Brain microvascular endothelial cell (primary cell): ENCODE data around the gene SERBP1.
"Not testable (repeated sequence)": the region's sequence is repeated elsewhere in the genome, so short reads cannot be mapped to it uniquely, and the experiment has no call there.

Experiments
- DNase-seq: peaks from one replicate; pipeline ENCODE4 v3.0.0-alpha.2; 2020
- H3K27ac ChIP-seq: fragments of 250-450 bp; sonication (Bioruptor Pico); 2 replicates; pipeline ENCODE4 v1.5.1; 2020; ENCODE audit warnings: mild to moderate bottlenecking, moderate library complexity
- H3K27me3 ChIP-seq: fragments of 250-450 bp; sonication (Bioruptor Pico); replicated peaks from 2 replicates; pipeline ENCODE4 v1.5.1; 2020; ENCODE audit warnings: mild to moderate bottlenecking
- H3K36me3 ChIP-seq: fragments of 250-450 bp; sonication (Bioruptor Pico); replicated peaks from 2 replicates; pipeline ENCODE4 v1.5.1; 2020; ENCODE audit warnings: mild to moderate bottlenecking
- H3K4me3 ChIP-seq: 2 replicates; pipeline ENCODE4 v1.5.1; 2011; ENCODE audit warnings: low read depth, mild to moderate bottlenecking, control low read depth, low read length, moderate library complexity
- in situ Hi-C: cut with HindIII; loops from 2 replicates; pipeline ENCODE4 v1.10.0; 2017; ENCODE audit warnings: low sequenced_read_pairs, low pct_ligation_motif_present
- TF ChIP-seq, protein P1 (sequence below): IDR thresholded peaks from 2 replicates; pipeline ENCODE4 v1.5.1; 2011; ENCODE audit warnings: low read depth, mild to moderate bottlenecking, moderate library complexity, low read length, control low read depth, inconsistent platforms; ENCODE audit errors: missing control alignments

The SERBP1 gene

DNA sequence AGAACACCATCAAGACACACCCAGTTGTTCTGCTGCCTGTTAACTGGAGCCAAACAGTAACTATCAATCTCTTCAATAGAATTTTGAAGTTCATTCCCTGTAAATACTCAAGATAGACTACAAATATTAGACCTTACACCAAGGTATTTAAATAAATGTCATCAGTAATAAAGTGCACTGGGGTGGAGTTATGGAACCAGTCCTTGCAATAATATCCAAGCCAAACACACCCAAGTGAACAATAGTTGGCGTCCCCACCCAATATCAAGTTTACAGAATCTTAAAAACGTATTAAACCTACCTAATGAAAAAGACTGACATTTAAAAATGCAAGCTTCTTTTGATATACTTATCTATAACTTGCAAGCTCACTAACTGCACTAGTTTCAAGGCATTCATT, 2.7 kb downstream of the SERBP1 start:
- Histone ChIP-seq H3K36me3 (peaks cover 34% of the 10 kb centered on the region), H3K27ac (no peak overlapping the region), H3K4me3 (peak overlapping the region; percentile 86), H3K27me3 (no peaks in the 10 kb centered on the region)
- DNase-seq: no peak
- in situ Hi-C loops: no loop called here
- TF ChIP-seq, protein P1, sequence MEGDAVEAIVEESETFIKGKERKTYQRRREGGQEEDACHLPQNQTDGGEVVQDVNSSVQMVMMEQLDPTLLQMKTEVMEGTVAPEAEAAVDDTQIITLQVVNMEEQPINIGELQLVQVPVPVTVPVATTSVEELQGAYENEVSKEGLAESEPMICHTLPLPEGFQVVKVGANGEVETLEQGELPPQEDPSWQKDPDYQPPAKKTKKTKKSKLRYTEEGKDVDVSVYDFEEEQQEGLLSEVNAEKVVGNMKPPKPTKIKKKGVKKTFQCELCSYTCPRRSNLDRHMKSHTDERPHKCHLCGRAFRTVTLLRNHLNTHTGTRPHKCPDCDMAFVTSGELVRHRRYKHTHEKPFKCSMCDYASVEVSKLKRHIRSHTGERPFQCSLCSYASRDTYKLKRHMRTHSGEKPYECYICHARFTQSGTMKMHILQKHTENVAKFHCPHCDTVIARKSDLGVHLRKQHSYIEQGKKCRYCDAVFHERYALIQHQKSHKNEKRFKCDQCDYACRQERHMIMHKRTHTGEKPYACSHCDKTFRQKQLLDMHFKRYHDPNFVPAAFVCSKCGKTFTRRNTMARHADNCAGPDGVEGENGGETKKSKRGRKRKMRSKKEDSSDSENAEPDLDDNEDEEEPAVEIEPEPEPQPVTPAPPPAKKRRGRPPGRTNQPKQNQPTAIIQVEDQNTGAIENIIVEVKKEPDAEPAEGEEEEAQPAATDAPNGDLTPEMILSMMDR: no peak

DNA sequence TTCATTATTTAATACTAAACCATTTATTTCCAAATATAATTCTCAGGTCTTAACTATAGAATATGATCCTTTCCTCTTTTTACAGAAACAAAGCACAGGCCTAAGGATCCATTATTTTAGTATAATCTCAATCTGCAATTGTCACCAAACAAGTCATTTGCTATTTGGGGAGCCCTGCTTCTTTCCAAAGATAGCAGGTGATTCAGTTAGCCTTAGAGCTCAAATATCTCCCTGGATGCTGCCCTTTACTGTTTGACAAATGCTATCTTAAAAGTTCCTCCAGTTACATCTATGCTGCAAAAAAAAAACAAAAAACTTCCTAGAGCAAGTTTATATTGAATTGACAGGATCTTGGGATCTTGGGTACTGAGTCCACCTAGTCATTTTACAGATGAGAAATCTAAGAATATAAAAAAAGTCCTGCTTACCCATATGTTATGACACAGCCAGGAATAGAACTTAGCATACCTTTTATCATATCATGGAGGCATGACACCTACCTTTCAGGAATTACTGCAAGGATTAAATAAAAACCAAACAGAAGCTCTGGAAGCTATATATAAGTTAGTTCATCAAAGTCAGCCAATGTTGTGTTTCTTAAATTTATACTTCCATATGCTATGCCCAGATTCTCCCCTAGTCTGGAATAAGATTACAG, 9.2 kb downstream of the SERBP1 start:
- in situ Hi-C loops: no loop called here
- Histone ChIP-seq H3K36me3 (peaks cover 88% of the 10 kb centered on the region), H3K27ac (no peak overlapping the region), H3K27me3 (no peaks in the 10 kb centered on the region), H3K4me3 (no peak overlapping the region)
- DNase-seq: no peak
- TF ChIP-seq, protein P1: no peak

DNA sequence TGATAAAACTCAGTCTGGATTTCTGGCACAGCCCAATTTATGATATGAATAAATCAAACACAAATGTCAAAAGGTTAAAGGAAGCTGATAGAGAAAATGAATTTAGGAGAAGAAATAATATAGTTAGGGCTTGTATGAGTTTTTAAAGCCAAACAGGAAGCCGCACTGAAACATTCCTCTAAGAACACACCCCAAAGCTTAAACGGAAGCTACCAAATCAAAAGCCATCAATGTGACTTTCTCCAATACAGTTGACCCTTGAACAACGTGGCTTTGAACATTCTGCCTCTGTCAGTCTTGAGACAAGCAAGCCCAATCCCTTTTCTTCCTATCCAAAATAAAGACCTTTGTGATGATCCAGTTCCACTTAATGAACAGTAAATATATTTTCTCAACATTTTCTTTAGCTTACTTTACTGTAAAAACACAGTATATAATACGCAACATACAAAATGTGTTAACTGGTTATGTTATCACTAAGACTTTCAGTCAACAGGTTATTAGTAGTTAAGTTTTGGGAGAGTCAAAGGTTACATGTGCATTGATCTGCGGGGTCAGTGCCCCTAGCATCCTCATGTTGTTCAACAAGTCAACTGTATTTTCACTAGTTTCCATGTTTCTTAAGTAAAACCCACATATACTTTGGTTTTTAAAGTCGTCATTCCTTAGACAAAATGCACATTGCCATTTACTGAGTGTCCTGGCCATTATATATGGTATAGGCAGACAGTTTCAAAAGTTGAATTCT, 11.2 kb downstream of the SERBP1 start:
- H3K27ac ChIP-seq: no peak overlapping the region
- no peaks in the 10 kb centered on the region for H3K27me3 ChIP-seq
- no peak for DNase-seq
- TF ChIP-seq, protein P1: no peak
- H3K36me3 ChIP-seq: peaks cover 87% of the 10 kb centered on the region
- in situ Hi-C loops: no loop called here
- no peak overlapping the region for H3K4me3 ChIP-seq

DNA sequence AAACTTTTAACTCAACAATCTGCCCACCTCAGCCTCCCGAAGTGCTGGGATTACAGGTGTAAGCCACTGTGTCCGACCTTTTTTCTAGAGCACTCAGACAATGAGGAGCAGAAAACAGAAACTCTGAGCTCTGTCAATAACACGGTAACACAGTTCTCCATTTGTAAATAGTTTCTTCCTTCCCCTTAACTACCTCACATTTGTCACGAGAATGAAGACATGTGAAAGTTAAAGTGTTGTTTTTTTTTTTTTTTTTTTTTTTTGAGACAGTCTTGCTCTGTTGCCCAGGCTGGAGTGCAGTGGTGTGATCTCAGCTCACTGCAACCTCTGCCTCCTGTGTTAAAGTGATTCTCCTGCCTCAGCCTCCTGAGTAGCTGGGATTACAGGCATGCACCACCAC, 12.5 kb downstream of the SERBP1 start:
- in situ Hi-C loops, H3K27ac ChIP-seq, H3K4me3 ChIP-seq, H3K27me3 ChIP-seq, DNase-seq: not testable (repeated sequence)
- H3K36me3 ChIP-seq: peaks cover 84% of the 10 kb centered on the region

DNA sequence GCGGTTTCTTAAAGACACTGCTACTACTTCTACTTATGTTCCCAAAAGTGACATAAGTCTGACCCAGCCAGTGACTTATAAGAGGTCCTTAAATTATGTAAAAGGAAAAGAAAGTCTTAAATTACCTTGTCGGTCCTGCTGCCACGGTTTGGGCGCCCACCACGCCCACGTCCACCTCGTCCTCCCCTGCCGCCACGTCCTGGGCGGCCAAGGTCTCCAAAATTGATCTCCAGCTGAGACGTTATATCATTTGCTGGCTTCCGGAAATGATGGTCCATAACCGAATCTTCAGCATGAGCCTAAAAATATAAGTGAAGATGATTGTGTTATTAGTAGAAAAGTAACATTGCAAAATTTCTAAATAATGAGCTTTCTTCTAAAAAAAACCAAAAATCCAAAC, 15.2 kb downstream of the SERBP1 start:
- in situ Hi-C loops: no loop called here
- no peak for DNase-seq
- Histone ChIP-seq H3K27me3 (no peaks in the 10 kb centered on the region), H3K4me3 (no peak overlapping the region), H3K36me3 (peaks cover 75% of the 10 kb centered on the region), H3K27ac (no peak overlapping the region)
- TF ChIP-seq, protein P1: no peak

DNA sequence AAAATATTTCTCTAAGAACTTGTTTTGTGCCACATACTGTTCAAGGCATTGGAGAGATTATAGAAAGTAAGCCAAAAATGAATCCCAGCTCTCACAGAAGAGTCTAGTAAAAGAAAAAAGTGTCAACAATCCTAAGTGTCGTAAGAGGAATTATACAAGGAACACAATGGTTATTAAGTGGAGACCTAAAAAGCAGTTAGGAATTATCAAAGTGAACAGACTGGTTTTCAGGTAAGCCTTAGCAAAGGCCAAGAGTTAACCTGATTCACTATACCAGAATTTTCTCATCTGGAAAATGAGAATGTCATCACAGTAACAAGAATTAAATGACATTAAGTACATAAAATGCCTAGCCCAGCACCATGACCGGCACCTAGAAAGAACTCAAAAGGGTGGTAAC, 15.6 kb downstream of the SERBP1 start:
- H3K4me3 ChIP-seq: no peak overlapping the region
- H3K27me3 ChIP-seq: no peaks in the 10 kb centered on the region
- H3K27ac ChIP-seq: no peak overlapping the region
- TF ChIP-seq, protein P1: no peak
- in situ Hi-C loops: no loop called here
- DNase-seq: no peak
- H3K36me3 ChIP-seq: peaks cover 77% of the 10 kb centered on the region

DNA sequence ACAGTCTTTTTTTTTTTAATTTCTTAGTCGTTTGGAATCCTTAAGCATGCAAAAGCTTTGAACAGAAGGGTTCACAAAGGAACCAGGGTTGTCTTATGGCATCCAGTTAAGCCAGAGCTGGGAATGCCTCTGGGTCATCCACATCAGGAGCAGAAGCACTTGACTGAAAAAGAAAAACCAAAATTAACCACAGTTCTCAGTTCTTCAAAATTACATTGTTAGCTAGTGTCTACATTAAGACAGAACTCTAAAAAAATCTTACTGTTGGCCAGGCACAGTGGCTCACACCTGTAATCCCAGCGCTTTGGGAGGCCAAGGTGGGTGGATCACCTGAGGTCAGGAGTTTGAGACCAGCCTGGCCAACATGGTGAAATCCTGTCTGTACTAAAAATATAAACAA, 17.1 kb downstream of the SERBP1 start:
- H3K27ac ChIP-seq, H3K4me3 ChIP-seq, in situ Hi-C loops, DNase-seq, H3K27me3 ChIP-seq: not testable (repeated sequence)
- peaks cover 65% of the 10 kb centered on the region for H3K36me3 ChIP-seq
